Measurements from ENCODE around the gene SHROOM1. TPM values are rescaled to one million over a fixed set of nuclear protein-coding genes. Genes with fewer than 3 reads are reported as not detected.

SHROOM1 gene
- total RNA-seq, 2 donors from 2014 or later, result 3.2 to 4.2 TPM

DNA sequence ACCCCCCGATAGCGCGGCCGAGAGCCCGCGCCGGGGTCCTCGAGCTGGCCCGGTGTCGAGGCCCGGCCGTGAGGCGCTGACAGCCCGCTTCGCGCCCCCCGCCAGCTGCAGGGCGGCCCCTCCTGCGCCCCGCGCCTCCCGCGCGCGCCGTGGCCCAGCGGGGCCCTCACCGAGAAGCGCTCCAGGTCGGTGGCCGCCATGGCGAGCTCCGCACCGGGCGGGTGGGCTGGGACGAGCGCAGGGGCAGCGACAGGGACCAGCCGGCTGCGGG is 53.6 kb downstream of the SHROOM1 start:
- Histone ChIP-seq H3K27me3 (no peaks in the 10 kb centered on the region), H3K4me3 (peak overlapping the region; percentile 55 to 83), H3K9me3 (no peaks in the 10 kb centered on the region), H3K4me1 (peaks cover 0 to 52% of the 10 kb centered on the region in 2 donors), H3K36me3 (no peaks in the 10 kb centered on the region), H3K27ac (peak overlapping the region; percentile 66 to 77)
- TF ChIP-seq CTCF (IDR thresholded peaks at IDR 0.05), result no peak
- no peak for DNase-seq (ENCODE audit: low spot score)

- no peak for TF ChIP-seq CTCF (IDR thresholded peaks at IDR 0.05)
- peaks cover 0 to 58% of the 10 kb centered on the region in 2 donors for H3K4me1 ChIP-seq
- H3K27ac ChIP-seq, result peak overlapping the region; percentile 66 to 77
- no peaks in the 10 kb centered on the region for H3K36me3 ChIP-seq
- H3K27me3 ChIP-seq, result no peaks in the 10 kb centered on the region
- H3K4me3 ChIP-seq, result peak overlapping the region; percentile 55 to 83
- no peaks in the 10 kb centered on the region for H3K9me3 ChIP-seq
- DNase-seq (ENCODE audit: low spot score), result no peak
These were observed 54.1 kb downstream of the SHROOM1 start for GRCh38 chr5:132776131-132776937.

- TF ChIP-seq CTCF (IDR thresholded peaks at IDR 0.05), result no peak
- no peaks in the 10 kb centered on the region for H3K9me3 ChIP-seq
- peak overlapping the region; percentile 66 to 77 for H3K27ac ChIP-seq
- peaks cover 0 to 66% of the 10 kb centered on the region in 2 donors for H3K4me1 ChIP-seq
- H3K36me3 ChIP-seq, result no peaks in the 10 kb centered on the region
- no peak for DNase-seq (ENCODE audit: low spot score)
- H3K27me3 ChIP-seq, result no peaks in the 10 kb centered on the region
- peak overlapping the region; percentile 55 to 83 for H3K4me3 ChIP-seq
These were observed 54.9 kb downstream of the SHROOM1 start for GRCh38 chr5:132775476-132775961.

GRCh38 chr5:132774896-132775295 is 55.6 kb downstream of the SHROOM1 start:
- DNase-seq (ENCODE audit: low spot score), result no peak
- Histone ChIP-seq H3K27ac (peak overlapping the region; percentile 66 to 77), H3K36me3 (no peaks in the 10 kb centered on the region), H3K27me3 (no peaks in the 10 kb centered on the region), H3K4me3 (no peak overlapping the region), H3K4me1 (peaks cover 0 to 70% of the 10 kb centered on the region in 2 donors), H3K9me3 (no peaks in the 10 kb centered on the region)
- TF ChIP-seq CTCF (IDR thresholded peaks at IDR 0.05), result no peak

DNA sequence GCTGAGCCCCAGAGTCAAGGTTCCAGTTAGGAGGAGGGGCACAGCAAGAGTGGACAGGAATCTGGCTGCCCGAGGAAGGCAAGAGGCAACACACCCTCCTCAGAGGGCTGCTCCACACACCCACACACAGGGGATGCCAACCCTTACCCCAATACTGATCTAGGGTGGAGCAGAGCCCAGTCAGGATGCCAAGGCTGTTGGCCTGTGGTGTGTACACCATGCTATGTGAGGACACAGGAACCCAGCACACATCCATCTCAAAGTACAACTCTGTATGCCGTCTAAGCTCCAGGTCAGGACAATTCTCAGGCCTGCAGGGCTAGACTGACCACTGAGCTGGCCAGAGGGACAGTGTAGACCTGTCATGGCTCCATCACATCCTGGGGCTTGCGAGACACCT is 56.0 kb downstream of the SHROOM1 start:
- Histone ChIP-seq H3K36me3 (no peaks in the 10 kb centered on the region), H3K27me3 (no peaks in the 10 kb centered on the region), H3K9me3 (no peaks in the 10 kb centered on the region), H3K4me3 (no peak overlapping the region), H3K4me1 (peaks cover 0 to 70% of the 10 kb centered on the region in 2 donors), H3K27ac (peak overlapping the region; percentile 38 to 77)
- no peak for DNase-seq (ENCODE audit: low spot score)
- TF ChIP-seq CTCF (IDR thresholded peaks at IDR 0.05), result no peak
